Small intestine (tissue), 7 donors: ENCODE results near the gene TSTD2. TPM values are rescaled to one million over a fixed set of nuclear protein-coding genes. Genes with fewer than 3 reads are reported as not detected.

Experiments used
- DNase-seq, 2 donors: peaks; one replicate each; pipeline versions ENCODE4 v3.0.0 to v3.0.0-alpha.2; 2013
- FAIRE-seq: peaks from 2 replicates; lab custom pipeline; 2012; peaks lifted over from hg19 to GRCh38; lab: Jason Lieb, UNC
- H3K27ac ChIP-seq, 3 donors: one replicate each; pipeline ENCODE4 v1.5.1; 2013; ENCODE audit warnings: low read length in 2 of 3, mild to moderate bottlenecking in 2 of 3, control low read depth in 1 of 3, inconsistent platforms in 1 of 3, low read depth in 1 of 3, moderate library complexity in 1 of 3
- H3K27me3 ChIP-seq, 3 donors: one replicate each; pipeline ENCODE4 v1.6.1; 2013; ENCODE audit warnings: low read length in 3 of 3, inconsistent platforms in 1 of 3; ENCODE audit not compliant: control insufficient read depth in 3 of 3, insufficient read depth in 3 of 3
- H3K36me3 ChIP-seq, 3 donors: one replicate each; pipeline ENCODE4 v1.6.1; 2013; ENCODE audit warnings: low read length in 3 of 3, inconsistent platforms in 1 of 3, low read depth in 1 of 3, mild to moderate bottlenecking in 1 of 3, moderate library complexity in 1 of 3; ENCODE audit not compliant: control insufficient read depth in 3 of 3, insufficient read depth in 2 of 3
- H3K4me1 ChIP-seq, 3 donors: one replicate each; pipeline ENCODE4 v1.6.1; 2013; ENCODE audit warnings: low read length in 2 of 3, inconsistent platforms in 1 of 3, low read depth in 1 of 3, mild to moderate bottlenecking in 1 of 3, moderate library complexity in 1 of 3; ENCODE audit not compliant: control insufficient read depth in 3 of 3, insufficient read depth in 2 of 3
- H3K4me3 ChIP-seq, 3 donors: one replicate each; pipeline ENCODE4 v1.5.1; 2013; ENCODE audit warnings: low read length in 3 of 3, control low read depth in 1 of 3, inconsistent platforms in 1 of 3, low read depth in 1 of 3, mild to moderate bottlenecking in 1 of 3, moderate library complexity in 1 of 3
- H3K9me3 ChIP-seq, 2 donors: one replicate each; pipeline ENCODE4 v1.6.1; 2013; ENCODE audit warnings: low read depth in 1 of 2, low read length in 1 of 2; ENCODE audit not compliant: control insufficient read depth in 2 of 2, insufficient read depth in 1 of 2
- WGBS, 3 donors: extraction: QIAGEN DNeasy Blood & Tissue Kit; methylation state at CpG; one replicate each; pipeline ENCODE4 v1.1.7; 2013; 5-methylcytosine and 5-hydroxymethylcytosine counted together
- polyA plus RNA-seq, 4 donors: library from polyadenylated mRNA; stranded (reverse) in 3 of 4; unstranded in 1 of 4; fragments of 200-250 nt in 3 of 4; fragments of 120-200 nt in 1 of 4; gene quantifications; one replicate each; pipeline versions ENCODE4 v1.2.1 to v1.2.3, GENCODE V29; 2013
- donor health status: healthy with polysubstance abuse.
- donor health status: control.
- donor health status: control.
- donor health status: Bipolar disorder and iron deficiency.
- donor health status: healthy.

TSTD2 gene
- polyA plus RNA-seq, 4 donors: 7.2 to 17.4 (median 7.8) TPM

- DNase-seq: peak; percentile 75 to 78
- Histone ChIP-seq H3K4me1 (no peaks in the 10 kb centered on the region), H3K9me3 (peaks cover 0 to 7% of the 10 kb centered on the region in 2 donors), H3K27me3 (no peaks in the 10 kb centered on the region), H3K27ac (no peak overlapping the region), H3K36me3 (peaks cover 0 to 12% (median 2%) of the 10 kb centered on the region in 3 donors), H3K4me3 (no peak overlapping the region)
- peak; percentile 5 for FAIRE-seq
Observed at GRCh38 chr9:97615439-97616072, 17.6 kb downstream of the TSTD2 start.

GRCh38 chr9:97604901-97605645 lies 28.1 kb downstream of the TSTD2 start:
- no peak overlapping the region for H3K4me3 ChIP-seq
- peaks cover 7 to 47% (median 9%) of the 10 kb centered on the region in 3 donors for H3K36me3 ChIP-seq
- DNase-seq (no peak), FAIRE-seq (no peak)
- peaks cover 0 to 6% (median 0%) of the 10 kb centered on the region in 3 donors for H3K4me1 ChIP-seq
- WGBS, 3 donors: 95% methylated on average over 17 of the region's 17 CpGs
- no peaks in the 10 kb centered on the region for H3K27me3 ChIP-seq
- H3K9me3 ChIP-seq: no peaks in the 10 kb centered on the region
- H3K27ac ChIP-seq: no peak overlapping the region

GRCh38 chr9:97602430-97602829 lies 30.7 kb downstream of the TSTD2 start:
- Histone ChIP-seq H3K9me3 (no peaks in the 10 kb centered on the region), H3K4me3 (no peak overlapping the region), H3K27ac (no peak overlapping the region), H3K27me3 (no peaks in the 10 kb centered on the region), H3K36me3 (peaks cover 5 to 40% (median 9%) of the 10 kb centered on the region in 3 donors), H3K4me1 (peaks cover 0 to 6% (median 0%) of the 10 kb centered on the region in 3 donors)
- no peak for DNase-seq
- FAIRE-seq: no peak
- 87 to 93% (median 90%) methylated on average over 10 of the region's 10 CpGs for WGBS, 3 donors

- DNase-seq (peak in 1 of 2 donors; percentile 54), FAIRE-seq (no peak)
- 79 to 91% (median 86%) methylated on average over 7 of the region's 7 CpGs for WGBS, 3 donors
- H3K27me3 ChIP-seq: no peaks in the 10 kb centered on the region
- H3K36me3 ChIP-seq: peaks cover 5 to 37% (median 9%) of the 10 kb centered on the region in 3 donors
- no peak overlapping the region for H3K27ac ChIP-seq
- H3K4me3 ChIP-seq: no peak overlapping the region
- H3K4me1 ChIP-seq: peaks cover 0 to 6% (median 0%) of the 10 kb centered on the region in 3 donors
- no peaks in the 10 kb centered on the region for H3K9me3 ChIP-seq
Observed at GRCh38 chr9:97601228-97601898, 31.8 kb downstream of the TSTD2 start.

GRCh38 chr9:97600531-97601227 lies 32.5 kb downstream of the TSTD2 start:
- WGBS, 3 donors: 94 to 97% (median 95%) methylated on average over 8 of the region's 8 CpGs
- no peak for DNase-seq
- H3K27ac ChIP-seq: no peak overlapping the region
- H3K9me3 ChIP-seq: no peaks in the 10 kb centered on the region
- no peak for FAIRE-seq
- H3K36me3 ChIP-seq: peaks cover 5 to 34% (median 9%) of the 10 kb centered on the region in 3 donors
- H3K4me1 ChIP-seq: peaks cover 0 to 6% (median 0%) of the 10 kb centered on the region in 3 donors
- no peaks in the 10 kb centered on the region for H3K27me3 ChIP-seq
- H3K4me3 ChIP-seq: no peak overlapping the region

- 75 to 76% (median 76%) methylated on average over 7 of the region's 7 CpGs for WGBS, 3 donors
- FAIRE-seq: no peak
- no peak overlapping the region for H3K4me3 ChIP-seq
Observed at GRCh38 chr9:97599314-97599846, 33.8 kb downstream of the TSTD2 start.

GRCh38 chr9:97598461-97599288 lies 34.5 kb downstream of the TSTD2 start:
- DNase-seq (peak; percentile 85 to 88), FAIRE-seq (no peak)
- no peak overlapping the region for H3K27ac ChIP-seq
- 21 to 23% (median 21%) methylated on average over 11 of the region's 11 CpGs for WGBS, 3 donors
- no peaks in the 10 kb centered on the region for H3K27me3 ChIP-seq
- H3K9me3 ChIP-seq: no peaks in the 10 kb centered on the region
- H3K4me1 ChIP-seq: peaks cover 0 to 6% (median 0%) of the 10 kb centered on the region in 3 donors
- H3K4me3 ChIP-seq: no peak overlapping the region
- peaks cover 0 to 18% (median 9%) of the 10 kb centered on the region in 3 donors for H3K36me3 ChIP-seq

More at GRCh38 chr9:97599314-97599846, 33.8 kb downstream of the TSTD2 start:
- DNase-seq: no peak
- Histone ChIP-seq H3K27me3 (no peaks in the 10 kb centered on the region), H3K4me1 (peaks cover 0 to 6% (median 0%) of the 10 kb centered on the region in 3 donors), H3K27ac (no peak overlapping the region), H3K9me3 (no peaks in the 10 kb centered on the region), H3K36me3 (peaks cover 0 to 22% (median 9%) of the 10 kb centered on the region in 3 donors)
